ENCODE measurements around the gene OARD1.
"Not testable (repeated sequence)": the region's sequence is repeated elsewhere in the genome, so short reads cannot be mapped to it uniquely, and the experiment has no call there.

- TF ChIP-seq EZH2 (IDR thresholded peaks at IDR 0.05; ENCODE audit: borderline replicate concordance, insufficient read depth, low read depth, low read length, poor library complexity, severe bottlenecking); CTCF (IDR thresholded peaks at IDR 0.05): not testable (repeated sequence)
Measured at GRCh38 chr6:41115027-41115426, 42.9 kb upstream of the OARD1 start.

Measured in B cell (primary cell).